Rectal smooth muscle tissue (tissue), 1 donor: ENCODE data around the gene GRIN2A.

Experiments used
- H3K27ac ChIP-seq: one replicate; pipeline ENCODE4 v1.7.0; 2013; ENCODE audit warnings: low read depth, low read length, inconsistent platforms
- H3K27me3 ChIP-seq: one replicate; pipeline ENCODE4 v1.7.0; 2013; ENCODE audit warnings: low read length; ENCODE audit not compliant: control insufficient read depth, insufficient read depth
- H3K36me3 ChIP-seq: one replicate; pipeline ENCODE4 v1.7.0; 2013; ENCODE audit warnings: low read length; ENCODE audit not compliant: control insufficient read depth, insufficient read depth
- H3K4me1 ChIP-seq: one replicate; pipeline ENCODE4 v1.7.0; 2013; ENCODE audit warnings: low read length; ENCODE audit not compliant: control insufficient read depth, insufficient read depth
- H3K4me3 ChIP-seq: one replicate; pipeline ENCODE4 v1.7.0; 2013; ENCODE audit warnings: low read length
- H3K9ac ChIP-seq: one replicate; pipeline ENCODE4 v1.7.0; 2013; ENCODE audit warnings: low read length

GRIN2A gene

DNA sequence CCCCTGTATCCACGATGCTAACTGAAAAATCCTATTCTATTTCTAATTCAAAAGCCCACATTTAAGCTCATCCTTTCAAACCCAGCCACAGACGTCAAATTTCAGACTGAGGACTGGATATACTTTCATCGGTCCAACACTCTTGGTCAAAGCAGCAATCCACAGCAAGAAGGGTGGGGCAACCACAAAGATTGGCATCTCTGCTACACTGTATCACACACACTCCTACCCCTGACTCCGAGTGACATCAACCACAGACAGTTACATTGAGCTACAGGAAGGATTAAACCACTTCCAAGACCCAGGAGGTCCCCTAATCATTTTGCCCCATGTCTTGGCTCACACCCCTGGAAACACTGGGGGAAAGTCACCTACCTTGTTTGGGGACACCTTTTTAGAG lies 61.3 kb downstream of the GRIN2A start:
- peaks cover 5% of the 10 kb centered on the region for H3K4me1 ChIP-seq

GRCh38 chr16:10114409-10114808 lies 67.8 kb downstream of the GRIN2A start:
- no peak overlapping the region for H3K4me3 ChIP-seq

More for the DNA sequence above, 61.3 kb downstream of the GRIN2A start:
- no peaks in the 10 kb centered on the region for H3K36me3 ChIP-seq
- H3K27me3 ChIP-seq, result no peaks in the 10 kb centered on the region
- no peak overlapping the region for H3K9ac ChIP-seq
- no peak overlapping the region for H3K4me3 ChIP-seq
- no peak overlapping the region for H3K27ac ChIP-seq

DNA sequence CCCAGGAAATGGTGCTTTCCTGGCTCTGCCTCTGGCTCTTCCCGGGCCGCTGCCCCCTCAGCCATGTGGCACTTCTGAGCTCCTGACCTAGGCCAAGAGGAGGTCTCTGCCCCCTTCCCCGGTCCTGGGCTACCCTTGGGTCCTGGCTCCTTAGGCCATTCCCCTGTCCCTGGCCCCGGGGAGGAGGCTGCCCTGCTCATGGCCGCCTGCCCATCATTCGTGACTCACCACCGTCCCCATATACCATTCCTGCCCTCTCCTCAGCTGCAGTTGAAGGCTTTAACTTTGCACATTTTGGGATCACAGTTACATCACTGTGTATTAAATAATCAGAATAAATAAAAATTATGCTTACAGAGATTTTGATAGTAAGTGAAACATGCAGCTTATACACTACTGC lies 69.0 kb downstream of the GRIN2A start:
- no peak overlapping the region for H3K27ac ChIP-seq
- no peak overlapping the region for H3K4me3 ChIP-seq
- no peak overlapping the region for H3K9ac ChIP-seq
- peaks cover 16% of the 10 kb centered on the region for H3K4me1 ChIP-seq
- H3K36me3 ChIP-seq, result no peaks in the 10 kb centered on the region
- H3K27me3 ChIP-seq, result no peaks in the 10 kb centered on the region

More at GRCh38 chr16:10114409-10114808, 67.8 kb downstream of the GRIN2A start:
- H3K36me3 ChIP-seq, result no peaks in the 10 kb centered on the region
- no peaks in the 10 kb centered on the region for H3K27me3 ChIP-seq
- H3K9ac ChIP-seq, result no peak overlapping the region
- H3K4me1 ChIP-seq, result peaks cover 16% of the 10 kb centered on the region
- H3K27ac ChIP-seq, result peak overlapping the region; percentile 56

DNA sequence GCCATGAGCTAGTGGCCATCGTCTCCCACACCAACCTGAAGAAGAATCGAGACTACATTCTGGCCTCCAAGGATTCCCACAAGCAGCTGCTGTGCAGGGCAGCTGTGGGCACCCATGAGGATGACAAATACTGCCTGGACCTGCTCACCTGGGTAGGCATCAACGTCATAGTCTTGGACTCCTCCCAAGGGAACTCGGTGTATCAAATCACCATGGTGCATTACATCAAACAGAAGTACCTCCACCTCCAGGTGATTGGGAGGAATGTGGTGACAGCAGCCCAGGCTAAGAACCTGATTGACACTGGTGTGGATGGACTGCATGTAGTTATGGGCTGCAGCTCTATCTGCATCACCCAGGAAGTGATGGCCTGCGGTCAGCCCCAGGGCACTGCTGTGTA lies 70.2 kb downstream of the GRIN2A start:
- H3K36me3 ChIP-seq, result no peaks in the 10 kb centered on the region
- H3K4me3 ChIP-seq, result no peak overlapping the region
- no peak overlapping the region for H3K9ac ChIP-seq
- H3K27me3 ChIP-seq, result no peaks in the 10 kb centered on the region
- H3K27ac ChIP-seq, result no peak overlapping the region
- peaks cover 16% of the 10 kb centered on the region for H3K4me1 ChIP-seq

GRCh38 chr16:10111156-10111761 lies 71.0 kb downstream of the GRIN2A start:
- Histone ChIP-seq H3K27me3 (no peaks in the 10 kb centered on the region), H3K9ac (no peak overlapping the region), H3K4me3 (no peak overlapping the region), H3K27ac (no peak overlapping the region), H3K4me1 (peaks cover 16% of the 10 kb centered on the region), H3K36me3 (no peaks in the 10 kb centered on the region)

DNA sequence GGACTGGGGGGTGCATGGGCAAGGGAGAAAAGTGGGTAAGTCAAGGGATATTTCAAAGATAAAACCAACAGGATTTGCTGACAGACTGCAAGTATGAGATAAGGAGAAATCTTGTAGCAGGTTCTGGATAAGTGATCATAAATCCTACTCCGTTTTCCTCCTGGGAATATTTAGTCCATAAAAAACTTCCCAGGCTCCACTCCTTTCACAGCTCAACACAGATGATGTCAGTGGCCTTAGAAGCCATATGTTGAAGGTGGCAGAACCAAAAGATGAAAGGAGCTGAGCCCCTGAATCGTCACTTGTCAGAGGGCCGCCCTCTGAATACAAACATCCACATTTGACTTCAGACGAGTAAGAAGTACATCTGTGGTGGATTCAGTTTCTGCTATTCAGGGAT lies 71.7 kb downstream of the GRIN2A start:
- Histone ChIP-seq H3K4me1 (peaks cover 16% of the 10 kb centered on the region), H3K27me3 (no peaks in the 10 kb centered on the region), H3K27ac (no peak overlapping the region), H3K4me3 (no peak overlapping the region), H3K36me3 (no peaks in the 10 kb centered on the region), H3K9ac (no peak overlapping the region)

GRCh38 chr16:10107081-10107480 lies 75.1 kb downstream of the GRIN2A start:
- peaks cover 2% of the 10 kb centered on the region for H3K4me1 ChIP-seq
- H3K4me3 ChIP-seq, result no peak overlapping the region
- H3K36me3 ChIP-seq, result no peaks in the 10 kb centered on the region
- H3K27ac ChIP-seq, result no peak overlapping the region
- no peak overlapping the region for H3K9ac ChIP-seq
- no peaks in the 10 kb centered on the region for H3K27me3 ChIP-seq

- no peaks in the 10 kb centered on the region for H3K36me3 ChIP-seq
- H3K4me1 ChIP-seq, result peaks cover 2% of the 10 kb centered on the region
- no peak overlapping the region for H3K27ac ChIP-seq
- no peak overlapping the region for H3K4me3 ChIP-seq
- no peaks in the 10 kb centered on the region for H3K27me3 ChIP-seq
- H3K9ac ChIP-seq, result no peak overlapping the region
Observed at GRCh38 chr16:10103700-10104099, 78.5 kb downstream of the GRIN2A start.

DNA sequence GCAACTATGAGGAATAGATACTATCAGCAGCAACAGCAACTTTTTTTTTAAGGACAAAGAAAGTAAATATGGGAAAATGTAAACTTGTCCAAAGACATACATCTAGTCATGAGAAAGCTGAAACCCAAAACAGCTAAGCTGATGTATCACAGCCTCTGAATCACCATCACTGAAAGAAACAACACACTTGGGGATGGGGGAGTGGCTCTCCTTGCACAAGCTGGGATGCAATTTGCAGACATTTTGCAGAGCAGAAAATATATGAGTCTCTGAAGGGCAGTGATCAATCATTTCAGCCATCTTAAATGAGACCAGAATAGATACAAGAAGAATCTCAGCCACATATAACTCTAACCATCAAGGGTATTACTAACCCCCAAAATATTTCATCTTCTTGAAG lies 79.1 kb downstream of the GRIN2A start:
- Histone ChIP-seq H3K27ac (no peak overlapping the region), H3K27me3 (no peaks in the 10 kb centered on the region), H3K36me3 (no peaks in the 10 kb centered on the region), H3K4me1 (peaks cover 2% of the 10 kb centered on the region), H3K4me3 (no peak overlapping the region), H3K9ac (no peak overlapping the region)

- peaks cover 2% of the 10 kb centered on the region for H3K4me1 ChIP-seq
- H3K36me3 ChIP-seq, result no peaks in the 10 kb centered on the region
- H3K27me3 ChIP-seq, result no peaks in the 10 kb centered on the region
- no peak overlapping the region for H3K9ac ChIP-seq
- H3K4me3 ChIP-seq, result no peak overlapping the region
- H3K27ac ChIP-seq, result no peak overlapping the region
Observed at GRCh38 chr16:10100829-10101228, 81.4 kb downstream of the GRIN2A start.

DNA sequence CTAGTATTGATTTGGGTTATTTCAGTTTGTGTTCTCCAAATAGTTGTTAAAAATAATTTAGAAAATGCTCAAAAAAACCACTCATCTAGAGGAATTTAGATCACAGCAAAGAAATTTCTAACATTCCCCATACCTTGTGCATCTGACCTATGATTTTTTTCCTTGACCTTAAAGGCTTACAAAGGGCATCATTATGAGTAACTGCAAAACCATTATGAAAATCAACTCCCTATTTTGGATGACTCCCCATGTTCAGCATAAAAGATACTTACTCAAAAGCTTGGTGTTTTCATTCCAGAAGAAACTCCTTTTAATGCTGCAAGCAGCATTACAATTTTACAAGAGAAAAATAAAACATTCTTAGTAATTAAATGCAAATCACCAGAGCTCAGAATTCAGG lies 83.2 kb downstream of the GRIN2A start:
- Histone ChIP-seq H3K4me1 (peaks cover 2% of the 10 kb centered on the region), H3K9ac (no peak overlapping the region), H3K27me3 (no peaks in the 10 kb centered on the region), H3K36me3 (no peaks in the 10 kb centered on the region), H3K27ac (no peak overlapping the region), H3K4me3 (no peak overlapping the region)

DNA sequence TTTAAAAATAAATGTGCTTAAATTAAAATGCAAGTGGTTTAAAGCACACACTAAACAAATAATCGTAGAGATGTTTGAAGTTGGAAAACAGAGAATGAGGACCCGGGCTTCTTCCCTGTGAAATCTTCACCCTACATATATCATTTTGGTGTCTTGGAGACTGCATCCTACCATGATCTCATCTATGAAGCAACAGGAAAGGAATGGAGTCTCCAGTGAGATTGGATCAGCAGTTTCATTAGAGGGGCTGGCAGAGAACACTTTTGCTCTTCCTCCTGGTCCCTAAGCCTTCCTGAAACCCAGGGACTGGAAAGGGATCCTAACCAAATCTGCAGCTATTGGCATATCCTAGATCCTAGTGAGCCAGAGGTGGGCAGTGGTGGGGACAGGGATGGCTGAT lies 85.0 kb downstream of the GRIN2A start:
- Histone ChIP-seq H3K4me1 (no peaks in the 10 kb centered on the region), H3K36me3 (no peaks in the 10 kb centered on the region), H3K27me3 (no peaks in the 10 kb centered on the region), H3K4me3 (no peak overlapping the region), H3K9ac (no peak overlapping the region), H3K27ac (no peak overlapping the region)

DNA sequence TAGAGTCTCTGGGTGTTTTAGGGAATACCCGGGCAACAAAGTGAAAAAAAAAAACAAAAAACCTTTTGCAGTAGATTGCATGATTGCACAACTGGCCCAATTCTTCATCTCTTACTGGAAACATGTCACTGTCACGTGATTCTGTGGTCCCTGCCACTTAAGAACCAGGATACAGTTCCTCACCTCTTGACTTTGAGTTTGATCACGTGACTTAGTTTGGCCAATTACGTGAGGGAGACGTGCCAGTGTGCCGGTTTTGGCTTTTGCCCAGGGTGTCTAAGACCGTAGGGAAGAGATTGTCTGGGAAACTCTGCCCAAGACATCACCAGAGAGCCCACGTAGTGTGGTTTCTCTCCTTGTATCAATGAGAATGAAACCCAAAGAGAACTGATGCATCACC lies 88.7 kb downstream of the GRIN2A start:
- Histone ChIP-seq H3K27me3 (no peaks in the 10 kb centered on the region), H3K36me3 (no peaks in the 10 kb centered on the region), H3K4me3 (no peak overlapping the region), H3K9ac (no peak overlapping the region), H3K27ac (no peak overlapping the region), H3K4me1 (no peaks in the 10 kb centered on the region)
